Activated CD8-positive, alpha-beta memory T cell treated with anti-CD3 and anti-CD28 coated beads for 1 hour (primary cell): ENCODE measurements around the gene TRIM33.
A peak's percentile ranks its signal among the peaks of the same experiment; 100 is the strongest.

Source experiments
- DNase-seq, 2 donors: peaks; one replicate each; pipeline ENCODE4 v3.0.0-alpha.2; 2020; ENCODE audit warnings: low read depth in 1 of 2; ENCODE audit errors: extremely low read depth in 1 of 2

TRIM33 gene

DNA sequence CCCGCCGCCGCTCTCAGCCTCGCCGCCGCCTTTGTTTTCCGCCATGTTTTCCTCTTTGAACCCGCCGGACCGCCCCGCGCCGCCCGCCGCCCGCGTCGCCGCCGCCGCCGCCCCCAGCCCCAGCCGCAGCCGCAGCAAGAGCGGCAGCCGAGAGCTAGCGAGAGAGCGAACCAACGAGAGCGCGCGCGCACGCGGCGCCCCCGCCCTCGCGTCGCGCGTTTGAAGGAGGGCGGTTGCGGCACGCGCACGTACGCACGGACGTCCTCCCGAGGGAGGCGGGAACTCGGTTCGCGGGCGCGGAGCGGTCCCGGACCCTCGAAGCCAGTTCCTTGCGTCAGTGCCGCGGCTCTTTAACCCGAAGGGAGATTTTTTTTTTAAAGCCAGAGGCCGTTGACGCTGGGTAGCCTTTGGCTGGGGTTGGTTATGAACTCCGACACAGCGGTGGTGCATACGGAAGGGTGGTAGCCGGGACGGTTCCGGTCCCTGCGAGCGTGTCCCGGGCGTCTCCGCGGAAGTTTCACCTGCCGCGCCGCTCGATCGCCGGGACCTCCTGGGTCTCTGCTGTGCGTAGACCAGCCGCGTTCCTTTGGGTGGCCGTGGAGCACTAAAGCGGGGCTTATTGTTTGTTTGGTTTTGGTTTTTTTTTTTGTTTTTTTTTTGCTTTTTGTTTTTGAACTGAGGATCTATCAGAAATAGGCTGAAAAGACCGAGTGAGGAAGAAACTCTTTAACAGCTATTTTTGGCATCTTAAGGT, at the start of gene TRIM33:
Gene TRIM33, minus strand, starts transcription at position 172 of the 754 bp plus-strand sequence. Its CDS starts 127 bp downstream, at position 45.
- DNase-seq: peak; percentile 68 to 87

DNA sequence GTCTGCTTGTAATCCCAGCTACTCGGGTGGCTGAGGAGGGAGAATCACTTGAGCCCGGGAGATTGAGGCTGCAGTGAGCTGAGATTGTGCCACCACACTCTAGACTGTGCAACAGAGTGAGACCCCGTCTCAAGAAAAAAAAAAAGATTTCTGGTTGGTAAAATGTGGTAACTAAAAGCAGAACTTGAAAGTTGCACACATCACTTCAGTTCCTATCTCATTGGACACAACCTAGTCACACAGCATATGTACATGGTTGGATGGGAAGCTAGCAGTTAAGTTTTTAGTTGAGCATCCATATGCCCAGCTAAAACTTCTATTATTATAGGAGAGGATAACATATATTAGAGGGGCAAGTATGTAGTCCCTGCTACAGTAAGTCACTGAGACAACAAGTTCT, 48.4 kb upstream of the TRIM33 start:
- no peak for DNase-seq

DNA sequence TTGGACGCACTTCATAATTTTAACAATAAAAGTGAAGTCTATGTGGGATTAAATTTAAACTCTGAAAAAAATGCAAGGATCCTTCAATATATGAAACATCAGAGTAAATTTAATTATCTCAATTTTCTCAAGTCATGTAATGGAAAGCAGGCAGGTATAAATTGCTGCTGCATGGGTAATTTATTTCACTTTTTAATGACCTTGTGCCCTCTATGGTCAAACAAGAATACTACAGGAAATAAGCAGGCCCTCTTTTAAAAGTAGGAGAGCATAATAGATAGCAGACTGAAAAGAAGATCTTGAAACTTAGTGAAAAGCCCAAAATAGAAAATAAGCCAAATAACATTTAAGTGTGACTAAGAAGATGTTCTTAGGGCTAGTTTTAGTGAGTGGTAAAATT, 47.5 kb upstream of the TRIM33 start:
- no peak for DNase-seq

DNA sequence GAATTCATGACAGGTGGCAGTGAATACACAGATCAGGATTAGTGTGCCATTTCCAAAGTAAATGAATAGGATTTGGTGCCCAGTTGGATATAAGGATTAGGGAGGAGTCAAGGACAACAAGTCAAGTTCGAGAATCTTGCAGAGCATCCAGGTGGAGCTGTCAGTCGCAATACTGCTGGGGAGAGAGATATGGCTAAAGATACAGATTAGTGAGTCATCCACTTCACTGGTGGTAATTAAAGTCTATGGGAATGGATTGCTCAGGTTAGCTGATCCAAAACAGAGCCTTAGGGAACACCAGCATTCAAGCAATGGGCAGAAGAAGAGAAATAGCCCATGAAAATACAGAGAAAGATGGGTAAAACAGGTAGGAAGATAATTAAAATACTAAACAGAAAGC, 43.6 kb upstream of the TRIM33 start:
- no peak for DNase-seq

DNA sequence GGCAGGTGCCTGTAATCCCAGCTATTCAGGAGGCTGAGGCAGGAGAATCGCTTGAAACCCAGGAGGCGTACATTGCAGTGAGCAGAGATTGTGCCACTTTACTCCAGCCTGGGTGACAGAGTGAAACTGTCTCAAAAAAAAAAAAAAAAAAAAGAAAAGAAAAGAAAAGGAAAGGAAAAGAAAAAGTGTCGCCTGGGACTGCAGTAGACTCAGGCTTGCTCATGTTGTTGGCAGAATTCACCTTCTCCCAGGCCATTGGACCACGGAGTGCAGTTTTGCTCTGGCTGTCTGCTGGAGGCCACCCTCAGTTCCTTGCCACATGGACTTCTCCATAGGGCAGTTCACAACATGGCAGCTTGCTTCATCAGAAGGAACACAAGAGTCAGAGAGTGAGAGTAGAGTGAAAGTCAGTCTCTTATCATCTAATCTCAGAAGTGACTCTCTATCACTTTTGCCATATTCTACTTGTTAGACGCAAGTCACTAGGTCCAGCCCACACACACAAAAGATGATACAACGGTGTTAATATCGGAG, 41.2 kb upstream of the TRIM33 start:
- DNase-seq: no peak

DNA sequence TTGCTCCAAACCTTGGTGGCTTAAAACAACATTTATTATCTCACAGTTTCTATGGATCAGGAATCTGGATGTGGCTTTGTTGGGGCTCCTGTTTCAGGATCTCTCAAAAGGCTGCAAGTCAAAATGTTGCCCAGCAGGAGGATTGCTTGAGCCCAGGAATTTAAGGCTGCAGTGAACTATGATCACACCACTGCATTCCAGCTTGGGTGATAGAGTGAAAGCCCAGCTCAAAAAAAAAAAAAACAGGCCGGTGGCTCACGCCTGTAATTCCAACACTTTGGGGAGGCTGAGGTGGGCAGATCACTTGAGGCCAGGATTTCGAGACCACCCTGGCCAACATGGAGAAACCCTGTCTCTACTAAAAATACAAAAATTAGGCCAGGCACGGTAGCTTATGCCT, 40.4 kb upstream of the TRIM33 start:
- DNase-seq: no peak

DNA sequence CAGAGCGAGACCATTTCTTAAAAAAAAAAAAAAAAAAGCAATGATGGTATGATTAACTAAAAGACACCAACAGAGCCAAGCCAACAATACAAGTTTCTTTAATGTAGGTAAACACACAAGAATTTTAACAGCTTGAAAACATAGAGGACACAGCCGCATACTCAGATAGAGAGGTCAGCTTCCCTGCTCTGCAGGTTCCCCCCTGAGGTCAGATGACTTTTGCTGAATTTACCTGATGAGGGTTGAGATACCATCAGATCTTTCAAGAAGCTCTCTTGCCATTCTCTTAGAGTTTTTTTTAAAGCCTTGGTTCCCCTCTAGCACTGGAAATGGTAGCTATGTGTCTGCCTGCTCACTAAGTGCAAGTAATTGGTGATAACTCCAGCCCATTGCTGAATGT, 39.3 kb upstream of the TRIM33 start:
- no peak for DNase-seq

DNA sequence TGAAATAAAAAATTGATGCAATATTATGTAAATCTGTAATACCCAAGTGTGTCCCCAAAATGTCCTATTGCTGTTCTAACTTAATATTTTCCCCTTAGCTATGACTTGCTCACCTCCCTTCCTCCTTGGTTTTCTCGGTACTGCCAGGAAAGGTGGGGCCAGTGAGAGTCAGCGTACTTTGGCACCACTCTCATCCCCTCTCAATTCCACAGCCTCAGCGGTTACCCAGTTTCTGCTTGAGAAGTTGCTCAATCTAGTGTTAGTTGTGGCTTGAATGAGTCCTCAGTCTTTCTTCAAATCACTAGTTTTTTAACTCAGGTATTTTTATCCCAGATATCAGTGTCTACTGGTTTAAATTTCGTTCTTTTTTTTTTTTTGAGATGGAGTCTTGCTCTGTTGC, 38.1 kb upstream of the TRIM33 start:
- DNase-seq: no peak

DNA sequence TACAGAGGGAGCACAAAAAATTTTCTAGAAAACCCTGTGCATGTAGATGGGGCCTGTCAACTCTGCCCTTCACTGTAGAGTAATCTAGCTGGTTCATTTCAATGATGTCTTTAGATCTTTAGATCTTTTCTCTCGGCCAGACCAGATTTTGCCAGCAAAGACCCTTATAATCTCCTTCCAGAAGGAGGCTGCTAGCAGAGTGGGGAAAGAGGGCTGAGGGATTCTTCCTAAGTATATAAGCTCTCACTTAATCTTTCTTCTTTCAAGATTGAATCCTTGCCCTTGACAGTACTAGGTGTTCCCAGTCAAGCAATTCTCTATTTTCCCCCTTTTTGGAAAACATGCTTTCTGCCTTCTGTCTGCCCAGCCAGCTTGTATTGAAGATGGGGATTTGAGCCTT, 36.1 kb upstream of the TRIM33 start:
- no peak for DNase-seq

DNA sequence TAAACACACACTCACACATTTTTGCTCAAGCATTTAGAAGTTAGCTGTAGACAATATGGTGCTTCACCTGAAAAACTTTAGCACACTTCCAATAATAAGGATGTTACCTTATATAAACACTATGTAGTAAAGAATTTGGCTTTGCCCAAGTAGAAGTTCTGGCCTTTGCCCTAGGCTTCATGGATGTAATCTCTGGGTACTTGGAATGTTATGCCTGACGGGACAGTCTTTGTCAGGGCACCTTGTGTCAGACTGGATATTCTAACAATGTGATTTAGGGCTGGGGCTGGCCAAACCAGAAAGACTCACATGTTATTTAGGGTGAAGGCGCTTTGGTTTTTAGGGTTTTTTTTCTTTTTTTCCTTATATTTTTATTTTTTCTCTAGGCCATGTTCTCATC, 34.8 kb upstream of the TRIM33 start:
- no peak for DNase-seq

DNA sequence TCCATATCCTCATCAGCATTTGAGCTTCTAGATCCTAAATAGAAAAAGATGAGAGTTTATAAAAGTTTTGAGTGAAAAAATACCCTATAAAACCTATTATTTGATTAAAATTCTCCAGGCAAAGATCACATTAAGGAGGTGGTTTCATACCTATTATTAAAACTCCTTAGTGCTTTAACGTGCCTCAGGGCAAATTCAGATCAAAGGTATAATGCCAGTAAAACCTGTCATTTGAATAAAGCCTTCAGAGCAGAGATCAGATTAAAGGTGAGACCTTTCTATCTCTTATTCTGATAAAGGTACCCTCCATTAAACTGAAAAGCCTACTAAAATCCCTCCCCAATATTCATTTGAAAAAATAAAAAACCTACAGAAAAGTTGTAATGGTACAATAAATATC, 34.3 kb upstream of the TRIM33 start:
- no peak for DNase-seq

DNA sequence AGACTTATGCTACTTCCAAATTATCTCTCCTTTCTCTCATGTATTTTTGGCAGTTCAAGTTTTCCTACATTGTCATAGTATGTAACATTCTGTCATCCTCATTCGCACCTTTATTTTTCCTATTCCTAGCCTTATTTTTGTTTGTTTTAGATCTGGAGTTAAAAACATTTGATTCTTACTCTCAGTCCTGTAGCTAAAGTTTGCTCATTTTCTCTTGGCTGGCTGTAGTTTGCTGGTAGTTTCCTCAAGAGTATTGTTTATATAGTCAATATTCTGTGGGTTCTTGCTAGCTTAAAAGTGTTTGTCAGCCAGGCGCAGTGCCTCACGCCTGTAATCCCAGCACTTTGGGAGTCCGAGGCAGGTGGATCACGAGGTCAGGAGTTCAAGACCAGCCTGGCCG, 29.8 kb upstream of the TRIM33 start:
- no peak for DNase-seq

DNA sequence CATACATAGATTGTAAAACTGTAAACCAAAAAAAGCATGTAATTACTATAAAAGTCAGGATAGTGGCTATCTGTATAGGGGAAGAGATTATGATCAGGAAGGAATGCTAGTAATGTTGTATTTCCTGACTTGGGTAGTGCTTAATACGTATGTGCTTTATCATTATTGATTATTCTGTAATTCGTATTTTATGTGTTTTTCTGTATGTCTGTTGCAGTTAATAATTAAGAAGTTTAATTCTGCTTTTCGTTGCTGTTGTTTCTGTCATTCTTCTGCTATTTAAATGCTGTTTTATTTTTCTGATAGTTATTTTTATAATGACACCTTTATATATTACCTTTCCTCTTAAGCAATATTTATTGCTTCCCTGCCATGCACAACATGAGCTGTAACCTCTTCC, 29.3 kb upstream of the TRIM33 start:
- DNase-seq: no peak

DNA sequence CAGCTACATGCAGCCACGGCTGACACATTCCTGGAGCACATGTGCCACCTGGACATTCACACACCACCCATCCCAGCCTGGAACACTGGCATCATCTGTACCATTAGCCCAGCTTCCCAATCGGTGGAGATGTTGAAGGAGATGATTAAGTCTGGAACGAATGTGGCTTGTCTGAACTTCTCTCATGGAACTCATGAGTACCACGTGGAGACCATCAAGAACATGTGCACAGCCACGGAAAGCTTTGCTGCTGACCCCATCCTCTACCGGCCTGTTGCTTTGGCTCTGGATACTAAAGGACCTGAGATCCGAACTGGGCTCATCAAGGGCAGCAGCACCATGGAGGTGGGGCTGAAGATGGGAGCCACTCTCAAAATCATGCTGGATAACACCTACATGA, 25.0 kb upstream of the TRIM33 start:
- no peak for DNase-seq

DNA sequence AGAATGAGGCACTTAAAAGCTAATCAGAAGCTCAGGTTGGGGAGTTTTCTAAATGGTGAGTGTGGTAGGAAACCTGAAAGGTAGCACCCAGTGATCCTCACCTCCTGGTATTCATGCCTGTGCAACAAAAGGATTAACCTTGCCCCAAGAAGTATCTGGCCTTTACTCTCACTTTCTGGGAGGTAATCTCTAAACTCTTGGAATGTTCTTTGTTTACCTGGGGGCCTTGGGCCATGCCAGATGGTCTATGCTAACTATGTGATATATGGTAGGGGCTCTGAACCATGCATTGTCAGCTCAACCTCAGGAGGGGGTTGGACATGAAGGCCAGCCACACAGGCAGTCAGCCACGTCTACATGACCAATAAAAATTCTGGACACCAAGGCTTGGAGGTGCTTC, 24.4 kb upstream of the TRIM33 start:
- no peak for DNase-seq

DNA sequence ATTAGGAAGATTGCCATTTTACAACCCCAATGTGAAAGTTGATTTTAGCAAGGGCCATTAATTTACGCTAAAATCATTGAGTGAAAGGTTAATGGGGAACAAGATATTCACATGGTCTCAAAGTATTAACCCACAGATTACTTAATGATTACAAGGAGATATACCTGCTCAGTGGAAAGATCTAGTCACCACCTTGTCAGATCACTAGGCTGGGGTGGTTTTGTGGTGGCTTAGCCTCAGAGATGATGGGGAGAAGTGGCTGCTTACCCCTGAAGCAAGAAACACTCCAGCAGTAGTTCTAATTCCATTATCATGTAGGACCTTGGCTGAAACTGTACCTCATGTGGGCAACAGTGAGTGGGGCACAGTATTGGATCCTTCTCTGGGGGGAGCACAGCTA, 20.1 kb upstream of the TRIM33 start:
- no peak for DNase-seq

DNA sequence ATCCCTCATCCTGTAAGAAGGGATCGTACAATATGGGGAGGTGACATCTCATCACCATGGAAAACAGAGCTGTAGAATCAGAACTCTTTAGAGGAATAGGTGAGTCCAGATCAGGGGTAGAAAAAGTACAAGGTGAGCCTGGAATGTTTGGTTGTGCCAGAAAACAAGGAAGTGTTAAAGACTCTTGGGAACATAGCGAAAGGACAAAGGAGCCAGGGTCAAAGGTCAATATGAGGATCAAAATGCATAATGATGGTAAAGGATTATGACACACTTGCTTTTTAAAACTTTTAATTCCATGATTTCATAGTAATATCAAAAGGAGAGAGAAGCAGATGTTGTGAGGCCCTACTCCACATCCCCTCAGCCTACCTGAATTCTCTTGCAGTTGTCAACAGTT, 19.2 kb upstream of the TRIM33 start:
- no peak for DNase-seq

DNA sequence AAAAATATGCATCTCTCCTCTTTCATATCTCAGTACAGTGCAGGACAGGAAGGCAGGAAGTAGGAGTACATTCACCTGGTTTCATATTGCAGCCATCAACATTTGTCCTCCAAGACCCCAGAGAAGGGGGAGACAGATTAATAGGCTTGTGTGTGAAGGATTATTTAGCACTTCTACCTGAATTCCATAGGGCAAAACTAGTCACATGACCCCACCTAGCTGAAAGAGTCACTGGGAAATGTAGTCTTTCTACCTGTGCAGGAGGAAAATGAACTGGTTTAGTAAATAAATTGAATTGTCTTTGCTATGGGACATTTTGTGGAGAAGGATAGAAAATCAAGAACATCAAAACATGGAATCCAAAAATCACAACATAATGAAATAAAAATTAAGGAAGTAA, 13.9 kb upstream of the TRIM33 start:
- no peak for DNase-seq

DNA sequence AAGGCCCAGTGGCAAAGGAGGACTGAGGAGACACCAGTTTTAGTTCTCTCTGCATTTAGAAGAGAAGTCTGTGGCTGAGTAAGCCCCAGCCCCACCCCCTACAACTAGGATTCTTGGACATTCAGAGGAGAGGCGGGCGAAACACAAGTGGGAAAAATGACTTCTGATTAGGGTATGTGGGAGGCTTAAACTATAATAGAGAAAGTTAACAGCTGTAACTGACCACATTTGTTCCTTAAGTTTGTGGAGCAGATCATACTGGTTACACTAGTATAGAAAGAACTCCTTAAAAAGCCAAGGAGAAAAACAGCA, 11.2 kb upstream of the TRIM33 start:
- no peak for DNase-seq

DNA sequence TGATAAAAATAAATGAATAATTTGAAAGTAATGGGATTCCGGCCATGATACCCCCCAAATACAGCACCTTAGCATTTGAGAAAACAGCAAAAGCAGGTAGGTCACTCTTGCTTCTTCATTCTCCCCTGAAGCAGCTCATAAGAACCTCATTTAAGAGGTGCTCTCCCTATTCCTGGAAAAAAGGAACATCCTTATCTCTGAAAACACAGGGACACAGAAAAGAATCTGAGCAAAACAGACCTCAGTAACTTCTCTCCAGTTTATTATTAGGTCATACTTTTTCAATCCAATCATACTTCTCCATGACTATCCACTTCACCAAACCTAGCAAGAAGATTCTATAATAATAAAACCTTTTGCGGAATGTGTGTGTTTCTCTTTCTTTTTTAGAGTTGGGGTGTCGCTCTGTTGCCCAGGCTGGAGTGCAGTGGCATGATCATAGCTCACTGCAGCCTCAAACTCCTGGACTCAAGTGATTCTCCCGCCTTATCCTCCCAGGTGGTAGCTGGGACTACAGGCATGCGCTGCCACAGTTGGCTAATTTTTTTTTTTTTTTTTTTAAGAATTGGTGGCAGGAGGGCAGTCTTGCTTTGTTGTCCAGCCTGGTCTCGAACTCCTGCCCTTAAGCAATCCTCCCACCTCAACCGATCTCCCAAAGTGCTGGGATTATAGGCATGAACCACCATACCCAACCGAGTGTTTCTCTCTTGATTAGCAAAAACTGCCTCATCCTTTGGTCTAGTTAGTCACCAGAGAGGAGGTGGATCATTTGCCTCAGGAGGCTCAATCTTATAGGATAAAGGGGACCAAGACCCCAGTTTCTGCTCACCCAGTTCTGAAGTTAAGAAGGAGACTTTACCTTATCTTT, 10.6 kb upstream of the TRIM33 start:
- DNase-seq: no peak

DNA sequence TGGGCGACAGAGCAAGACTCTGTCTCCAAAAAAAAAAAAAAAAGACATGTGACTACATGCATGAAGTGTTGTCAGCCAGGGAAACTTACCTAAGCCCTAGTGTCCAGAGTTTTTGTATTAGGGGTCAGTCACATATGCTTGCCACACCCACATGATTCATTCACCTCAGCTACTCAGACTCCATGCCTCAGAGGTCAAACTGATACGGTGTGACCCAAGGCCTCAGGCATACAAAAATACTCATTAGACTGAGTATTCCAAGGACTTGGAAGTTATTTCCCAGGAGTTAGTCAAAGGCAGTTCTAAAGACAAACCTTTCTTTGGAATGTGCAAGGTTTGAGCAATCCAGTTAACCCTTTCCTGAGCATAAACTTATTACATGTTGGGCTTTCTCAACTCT, 6.3 kb upstream of the TRIM33 start:
- DNase-seq: no peak

DNA sequence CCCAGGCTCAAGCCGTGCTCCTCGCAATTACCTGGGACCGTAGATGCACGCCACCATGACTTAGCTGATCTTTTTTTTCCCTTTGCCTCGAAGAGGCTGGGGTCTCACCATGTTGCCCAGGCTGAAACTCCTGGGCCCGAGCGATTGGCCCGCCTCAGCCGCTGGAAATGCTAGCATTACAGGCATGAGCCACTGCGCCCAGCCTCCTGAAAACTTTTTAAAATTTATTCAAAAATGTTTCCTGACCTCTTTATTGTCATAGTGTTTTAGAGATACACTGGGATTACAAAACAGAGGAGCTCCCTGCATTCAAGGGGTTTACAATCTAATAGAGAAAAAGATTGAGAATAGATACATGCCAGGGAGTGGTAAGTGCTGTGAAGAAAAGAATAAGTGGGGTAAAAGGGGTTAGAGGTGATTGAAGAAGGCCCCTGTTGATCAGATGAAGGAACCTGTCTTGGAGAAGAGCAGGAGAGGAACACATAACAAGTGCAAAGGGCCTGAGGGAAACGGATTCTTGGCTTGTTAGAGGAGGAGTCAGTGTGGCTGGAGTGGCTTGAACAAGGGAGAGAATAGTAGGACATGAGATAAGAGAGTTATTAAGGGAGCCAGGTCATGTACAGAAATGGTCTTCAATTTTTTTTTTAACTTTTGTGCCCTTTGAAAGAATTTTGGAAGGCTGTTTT, 1.7 kb upstream of the TRIM33 start:
- no peak for DNase-seq
